Measurements from ENCODE around the gene CCDC40.

Gene CCDC40

GRCh38 chr17:79996291-79996690 is 40.2 kb upstream of the CCDC40 start:
- Histone ChIP-seq H2AFZ (ENCODE audit: low read length) (no peak overlapping the region), H3K9ac (ENCODE audit: low read depth, low read length, poor library complexity) (no peak overlapping the region), H2BK12ac (ENCODE audit: low read length) (no peak overlapping the region), H2BK5ac (ENCODE audit: low read length) (no peak overlapping the region), H3K18ac (ENCODE audit: low read length) (no peak overlapping the region), H2BK120ac (ENCODE audit: low read depth, low read length) (no peak overlapping the region), H3K23ac (ENCODE audit: low read depth, low read length, poor library complexity) (no peak overlapping the region), H3K4me2 (ENCODE audit: insufficient read depth, low read length, poor library complexity, severe bottlenecking) (no peak overlapping the region), H3K79me1 (ENCODE audit: low read depth, low read length) (peaks cover 4% of the 10 kb centered on the region), H3K9me3 (replicated peaks in 1 of 2; ENCODE audit: control insufficient read depth in 2 of 2, insufficient read depth in 1 of 2, low read depth in 1 of 2, low read length in 2 of 2) (peaks cover 0 to 11% of the 10 kb centered on the region in 2 donors), H3K4ac (ENCODE audit: low read length) (no peak overlapping the region), H3K27ac (replicated peaks; ENCODE audit: low read length) (no peak overlapping the region), H3K14ac (ENCODE audit: low read length) (no peak overlapping the region), H3K4me3 (ENCODE audit: low read length in 2 of 2) (no peak overlapping the region), H3K36me3 (replicated peaks in 1 of 2; ENCODE audit: control insufficient read depth in 2 of 2, insufficient read depth in 2 of 2, low read length in 2 of 2) (peaks cover 8 to 53% of the 10 kb centered on the region in 2 donors), H4K8ac (ENCODE audit: low read depth, low read length) (no peak overlapping the region), H2BK15ac (ENCODE audit: low read length) (no peak overlapping the region), H3K27me3 (ENCODE audit: control insufficient read depth in 3 of 3, insufficient read depth in 3 of 3, low read depth in 1 of 3, low read length in 3 of 3) (no peaks in the 10 kb centered on the region), H3K4me1 (ENCODE audit: control insufficient read depth in 2 of 2, insufficient read depth in 1 of 2, low read depth in 1 of 2, low read length in 2 of 2) (peaks cover 5 to 22% of the 10 kb centered on the region in 2 donors), H2AK5ac (ENCODE audit: low read depth, low read length) (no peak overlapping the region), H4K91ac (ENCODE audit: low read depth, low read length, poor library complexity) (no peak overlapping the region)
- no CpG with 5 or more reads among the region's 12 CpGs for WGBS, 2 donors (ENCODE audit: extremely low coverage in 2 of 2, insufficient read length in 2 of 2, insufficient replicate concordance in 1 of 2)
- DNase-seq (ENCODE audit: low spot score) = no peak

- Histone ChIP-seq H3K9ac (ENCODE audit: low read depth, low read length, poor library complexity) (no peak overlapping the region), H3K9me3 (replicated peaks in 1 of 2; ENCODE audit: control insufficient read depth in 2 of 2, insufficient read depth in 1 of 2, low read depth in 1 of 2, low read length in 2 of 2) (peaks cover 0 to 11% of the 10 kb centered on the region in 2 donors), H3K23ac (ENCODE audit: low read depth, low read length, poor library complexity) (no peak overlapping the region), H3K4me3 (ENCODE audit: low read length in 2 of 2) (no peak overlapping the region), H3K18ac (ENCODE audit: low read length) (no peak overlapping the region), H4K8ac (ENCODE audit: low read depth, low read length) (no peak overlapping the region), H2AFZ (ENCODE audit: low read length) (no peak overlapping the region), H3K27ac (replicated peaks; ENCODE audit: low read length) (no peak overlapping the region), H3K27me3 (ENCODE audit: control insufficient read depth in 3 of 3, insufficient read depth in 3 of 3, low read depth in 1 of 3, low read length in 3 of 3) (no peaks in the 10 kb centered on the region), H2AK5ac (ENCODE audit: low read depth, low read length) (no peak overlapping the region), H3K4ac (ENCODE audit: low read length) (no peak overlapping the region), H2BK15ac (ENCODE audit: low read length) (no peak overlapping the region), H2BK12ac (ENCODE audit: low read length) (no peak overlapping the region), H3K4me2 (ENCODE audit: insufficient read depth, low read length, poor library complexity, severe bottlenecking) (no peak overlapping the region), H4K91ac (ENCODE audit: low read depth, low read length, poor library complexity) (no peak overlapping the region), H3K36me3 (replicated peaks in 1 of 2; ENCODE audit: control insufficient read depth in 2 of 2, insufficient read depth in 2 of 2, low read length in 2 of 2) (peaks cover 8 to 55% of the 10 kb centered on the region in 2 donors), H3K79me1 (ENCODE audit: low read depth, low read length) (peaks cover 4% of the 10 kb centered on the region), H3K4me1 (ENCODE audit: control insufficient read depth in 2 of 2, insufficient read depth in 1 of 2, low read depth in 1 of 2, low read length in 2 of 2) (peaks cover 5 to 17% of the 10 kb centered on the region in 2 donors), H2BK5ac (ENCODE audit: low read length) (no peak overlapping the region), H2BK120ac (ENCODE audit: low read depth, low read length) (no peak overlapping the region), H3K14ac (ENCODE audit: low read length) (no peak overlapping the region)
- DNase-seq (ENCODE audit: low spot score) = no peak
- WGBS, 2 donors (ENCODE audit: extremely low coverage in 2 of 2, insufficient read length in 2 of 2, insufficient replicate concordance in 1 of 2) = no CpG with 5 or more reads among the region's 15 CpGs
Measured at GRCh38 chr17:79997011-79997660, 39.3 kb upstream of the CCDC40 start.

- Histone ChIP-seq H2BK120ac (ENCODE audit: low read depth, low read length) (no peak overlapping the region), H3K4me1 (ENCODE audit: control insufficient read depth in 2 of 2, insufficient read depth in 1 of 2, low read depth in 1 of 2, low read length in 2 of 2) (no peaks in the 10 kb centered on the region), H3K23ac (ENCODE audit: low read depth, low read length, poor library complexity) (no peak overlapping the region), H4K8ac (ENCODE audit: low read depth, low read length) (no peak overlapping the region), H3K4ac (ENCODE audit: low read length) (no peak overlapping the region), H2AK5ac (ENCODE audit: low read depth, low read length) (no peak overlapping the region), H3K14ac (ENCODE audit: low read length) (no peak overlapping the region), H3K4me2 (ENCODE audit: insufficient read depth, low read length, poor library complexity, severe bottlenecking) (no peak overlapping the region), H2BK12ac (ENCODE audit: low read length) (no peak overlapping the region), H3K79me1 (ENCODE audit: low read depth, low read length) (peaks cover under 1% of the 10 kb centered on the region), H3K18ac (ENCODE audit: low read length) (no peak overlapping the region), H3K36me3 (replicated peaks in 1 of 2; ENCODE audit: control insufficient read depth in 2 of 2, insufficient read depth in 2 of 2, low read length in 2 of 2) (peaks cover 9 to 73% of the 10 kb centered on the region in 2 donors), H2BK15ac (ENCODE audit: low read length) (no peak overlapping the region), H2AFZ (ENCODE audit: low read length) (no peak overlapping the region), H3K9ac (ENCODE audit: low read depth, low read length, poor library complexity) (no peak overlapping the region), H3K27me3 (ENCODE audit: control insufficient read depth in 3 of 3, insufficient read depth in 3 of 3, low read depth in 1 of 3, low read length in 3 of 3) (no peaks in the 10 kb centered on the region), H4K91ac (ENCODE audit: low read depth, low read length, poor library complexity) (no peak overlapping the region), H3K27ac (replicated peaks; ENCODE audit: low read length) (no peak overlapping the region), H3K9me3 (replicated peaks in 1 of 2; ENCODE audit: control insufficient read depth in 2 of 2, insufficient read depth in 1 of 2, low read depth in 1 of 2, low read length in 2 of 2) (peaks cover 0 to 11% of the 10 kb centered on the region in 2 donors), H2BK5ac (ENCODE audit: low read length) (no peak overlapping the region), H3K4me3 (ENCODE audit: low read length in 2 of 2) (no peak overlapping the region)
- no peak for DNase-seq (ENCODE audit: low spot score)
- WGBS, 2 donors (ENCODE audit: extremely low coverage in 2 of 2, insufficient read length in 2 of 2, insufficient replicate concordance in 1 of 2) = no CpG with 5 or more reads among the region's 7 CpGs
Measured at GRCh38 chr17:80000136-80000535, 36.3 kb upstream of the CCDC40 start.

- H2BK15ac ChIP-seq (ENCODE audit: low read length) = no peak overlapping the region
- no CpG with 5 or more reads among the region's 29 CpGs for WGBS, 2 donors (ENCODE audit: extremely low coverage in 2 of 2, insufficient read length in 2 of 2, insufficient replicate concordance in 1 of 2)
Measured at GRCh38 chr17:80000981-80001775, 35.3 kb upstream of the CCDC40 start.

More at GRCh38 chr17:80000981-80001775, 35.3 kb upstream of the CCDC40 start:
- Histone ChIP-seq H3K14ac (ENCODE audit: low read length) (no peak overlapping the region), H3K4me1 (ENCODE audit: control insufficient read depth in 2 of 2, insufficient read depth in 1 of 2, low read depth in 1 of 2, low read length in 2 of 2) (no peaks in the 10 kb centered on the region), H2BK12ac (ENCODE audit: low read length) (no peak overlapping the region), H3K4me3 (ENCODE audit: low read length in 2 of 2) (no peak overlapping the region), H3K23ac (ENCODE audit: low read depth, low read length, poor library complexity) (no peak overlapping the region), H2AFZ (ENCODE audit: low read length) (no peak overlapping the region), H3K4ac (ENCODE audit: low read length) (no peak overlapping the region), H4K91ac (ENCODE audit: low read depth, low read length, poor library complexity) (no peak overlapping the region), H3K36me3 (replicated peaks in 1 of 2; ENCODE audit: control insufficient read depth in 2 of 2, insufficient read depth in 2 of 2, low read length in 2 of 2) (peaks cover 12 to 73% of the 10 kb centered on the region in 2 donors), H3K9me3 (replicated peaks in 1 of 2; ENCODE audit: control insufficient read depth in 2 of 2, insufficient read depth in 1 of 2, low read depth in 1 of 2, low read length in 2 of 2) (peaks cover 0 to 11% of the 10 kb centered on the region in 2 donors), H2BK120ac (ENCODE audit: low read depth, low read length) (no peak overlapping the region), H3K27ac (replicated peaks; ENCODE audit: low read length) (no peak overlapping the region), H3K79me1 (ENCODE audit: low read depth, low read length) (peaks cover 3% of the 10 kb centered on the region), H3K4me2 (ENCODE audit: insufficient read depth, low read length, poor library complexity, severe bottlenecking) (no peak overlapping the region), H4K8ac (ENCODE audit: low read depth, low read length) (no peak overlapping the region), H3K27me3 (ENCODE audit: control insufficient read depth in 3 of 3, insufficient read depth in 3 of 3, low read depth in 1 of 3, low read length in 3 of 3) (no peaks in the 10 kb centered on the region), H3K9ac (ENCODE audit: low read depth, low read length, poor library complexity) (no peak overlapping the region), H2AK5ac (ENCODE audit: low read depth, low read length) (no peak overlapping the region), H2BK5ac (ENCODE audit: low read length) (no peak overlapping the region), H3K18ac (ENCODE audit: low read length) (no peak overlapping the region)
- DNase-seq (ENCODE audit: low spot score) = no peak

Data from neuronal stem cell (in vitro differentiated cells).